ENCODE results near the gene PHOSPHO2.
A peak's percentile ranks its signal among the peaks of the same experiment; 100 is the strongest.

DNA sequence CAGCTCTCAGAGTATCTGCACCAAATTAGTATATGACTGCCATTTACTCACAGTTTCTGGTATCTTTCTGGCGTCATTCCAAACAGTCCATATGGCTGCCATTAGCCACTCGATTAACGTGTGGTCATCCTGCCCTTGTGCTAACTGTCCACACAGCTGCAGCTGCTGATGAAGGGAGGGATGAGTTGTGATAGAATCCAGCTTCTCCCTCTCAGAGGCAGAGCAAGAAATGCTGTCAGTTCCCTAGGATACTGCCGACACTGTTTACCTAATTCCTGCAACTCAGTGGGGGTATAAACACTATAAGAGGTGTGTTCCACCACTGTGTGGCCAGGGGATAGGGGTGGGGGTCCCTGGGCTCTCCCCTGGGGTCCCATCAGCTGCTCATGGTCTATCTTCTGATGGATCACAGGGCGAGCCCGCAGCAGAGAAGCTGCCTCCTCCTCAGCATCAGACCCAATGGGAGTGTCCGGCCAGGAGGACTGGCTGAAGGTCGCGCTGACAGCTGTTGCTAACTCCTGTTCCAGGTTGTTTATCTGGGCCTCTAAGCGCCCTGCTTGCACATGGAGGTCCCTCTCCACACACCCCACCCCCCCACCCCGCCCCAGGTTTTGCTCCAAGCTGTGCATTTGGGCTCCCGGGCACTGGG, 22.1 kb downstream of the PHOSPHO2 start:
- TF ChIP-seq, protein P1, sequence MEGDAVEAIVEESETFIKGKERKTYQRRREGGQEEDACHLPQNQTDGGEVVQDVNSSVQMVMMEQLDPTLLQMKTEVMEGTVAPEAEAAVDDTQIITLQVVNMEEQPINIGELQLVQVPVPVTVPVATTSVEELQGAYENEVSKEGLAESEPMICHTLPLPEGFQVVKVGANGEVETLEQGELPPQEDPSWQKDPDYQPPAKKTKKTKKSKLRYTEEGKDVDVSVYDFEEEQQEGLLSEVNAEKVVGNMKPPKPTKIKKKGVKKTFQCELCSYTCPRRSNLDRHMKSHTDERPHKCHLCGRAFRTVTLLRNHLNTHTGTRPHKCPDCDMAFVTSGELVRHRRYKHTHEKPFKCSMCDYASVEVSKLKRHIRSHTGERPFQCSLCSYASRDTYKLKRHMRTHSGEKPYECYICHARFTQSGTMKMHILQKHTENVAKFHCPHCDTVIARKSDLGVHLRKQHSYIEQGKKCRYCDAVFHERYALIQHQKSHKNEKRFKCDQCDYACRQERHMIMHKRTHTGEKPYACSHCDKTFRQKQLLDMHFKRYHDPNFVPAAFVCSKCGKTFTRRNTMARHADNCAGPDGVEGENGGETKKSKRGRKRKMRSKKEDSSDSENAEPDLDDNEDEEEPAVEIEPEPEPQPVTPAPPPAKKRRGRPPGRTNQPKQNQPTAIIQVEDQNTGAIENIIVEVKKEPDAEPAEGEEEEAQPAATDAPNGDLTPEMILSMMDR (IDR thresholded peaks at IDR 0.05), result peak in 1 of 4 experiments; percentile 9
- no peak for TF ChIP-seq POLR2A (IDR thresholded peaks at IDR 0.05)
